Panc1 (cell line): Measurements from ENCODE around the gene FPGS. TPM values are rescaled to one million over a fixed set of nuclear protein-coding genes. Genes with fewer than 3 reads are reported as not detected.

Experiments
- ATAC-seq: fragments of 200-7000 bp; cut with Tn5 transposase; 2 replicates; pipeline ENCODE4 v1.9.1; 2020; ENCODE audit warnings: mild to moderate bottlenecking, moderate library complexity
- BruUV-seq: library from RNA; stranded (reverse); fragments of 400-500 nt; replicated peaks from 2 replicates; lab custom pipeline; 2021; lab: Mats Ljungman, UMichigan
- CTCF ChIA-PET: fragments of 300-600 bp; sonication (Branson Sonifier 250); formaldehyde crosslinking; loops from one replicate; lab custom pipeline; 2022; ENCODE audit warnings: antibody characterized with exemption; lab: Charles Lee
- POLR2A ChIA-PET: fragments of 300-600 bp; sonication (Branson Sonifier 250); formaldehyde crosslinking; loops from one replicate; lab custom pipeline; 2022; ENCODE audit warnings: antibody characterized with exemption; lab: Charles Lee
- DNase-seq: peaks from one replicate; pipeline ENCODE4 v3.0.0-alpha.2; 2010; ENCODE audit warnings: low read depth, low spot score
- H3K27ac ChIP-seq: 2 replicates; pipeline ENCODE4 v1.5.1; 2011; ENCODE audit warnings: mild to moderate bottlenecking, low read length, inconsistent platforms
- H3K27me3 ChIP-seq: fragments of 200-500 bp; sonication (Bioruptor generic); 2 replicates; pipeline ENCODE4 v1.6.0; 2014; ENCODE audit warnings: low read length, inconsistent platforms; ENCODE audit not compliant: control insufficient read depth, insufficient read depth
- H3K36me3 ChIP-seq: fragments of 200-500 bp; sonication (Bioruptor generic); 2 replicates; pipeline ENCODE4 v1.5.1; 2014; ENCODE audit warnings: inconsistent platforms, mild to moderate bottlenecking, low read length, moderate library complexity; ENCODE audit not compliant: control insufficient read depth, insufficient read depth
- H3K4me1 ChIP-seq: 2 replicates; pipeline ENCODE4 v1.5.1; 2011; ENCODE audit warnings: inconsistent platforms, mild to moderate bottlenecking, low read length, moderate library complexity; ENCODE audit not compliant: control insufficient read depth, insufficient read depth
- H3K4me3 ChIP-seq, 2 experiments: 2 replicates each; pipeline ENCODE4 v1.5.1; 2011 to 2012; ENCODE audit warnings: low read depth in 2 of 2, low read length in 2 of 2, mild to moderate bottlenecking in 2 of 2, inconsistent platforms in 1 of 2, moderate library complexity in 1 of 2
- H3K9me3 ChIP-seq: fragments of 200-500 bp; sonication (Bioruptor generic); 2 replicates; pipeline ENCODE4 v1.5.1; 2014; ENCODE audit warnings: low read depth, mild to moderate bottlenecking, inconsistent platforms, low read length, moderate library complexity; ENCODE audit not compliant: control insufficient read depth, insufficient read depth
- POLR2AphosphoS5 ChIP-seq: IDR thresholded peaks from 2 replicates; pipeline ENCODE4 v1.6.1; 2012; ENCODE audit warnings: mild to moderate bottlenecking, low read depth, low read length, moderate library complexity
- SIN3A ChIP-seq: IDR thresholded peaks from 2 replicates; pipeline ENCODE4 v1.6.1; 2012; ENCODE audit warnings: low read depth, mild to moderate bottlenecking, low read length, moderate library complexity, borderline replicate concordance; ENCODE audit not compliant: insufficient read depth
- TCF7L2 ChIP-seq: IDR thresholded peaks from 2 replicates; pipeline ENCODE4 v1.6.1; 2011; ENCODE audit warnings: mild to moderate bottlenecking, low read depth, low read length, inconsistent platforms
- in situ Hi-C: cut with HindIII; loops from 2 replicates; pipeline ENCODE4 v1.10.0; 2016; ENCODE audit warnings: low sequenced_read_pairs, low pct_unique_long_range_greater_than_20kb
- intact Hi-C: fragments of 100-400 bp; cut with micrococcal nuclease; formaldehyde crosslinking; loops from one replicate; pipeline ENCODE4 v1.10.0; 2022; ENCODE audit not compliant: unreplicated experiment
- total RNA-seq: library from RNA; stranded (reverse); gene quantifications from one replicate; pipeline ENCODE4 v1.2.1, GENCODE V29; 2021; ENCODE audit not compliant: unreplicated experiment
- TF ChIP-seq, protein P1 (sequence below): fragments of 450-650 bp; IDR thresholded peaks from 2 replicates; pipeline ENCODE4 v1.5.1; 2017; ENCODE audit warnings: mild to moderate bottlenecking
- TF ChIP-seq, protein P2 (sequence below), 2 experiments: IDR thresholded peaks; 2 replicates each; pipeline ENCODE4 v1.6.1; 2011 to 2012; ENCODE audit warnings: low read depth in 2 of 2, control low read depth in 1 of 2, low read length in 1 of 2, mild to moderate bottlenecking in 1 of 2, moderate library complexity in 1 of 2; ENCODE audit not compliant: insufficient read depth in 1 of 2

Gene FPGS
- total RNA-seq, 1 experiment from 2014 or later = 56.5 TPM

DNA sequence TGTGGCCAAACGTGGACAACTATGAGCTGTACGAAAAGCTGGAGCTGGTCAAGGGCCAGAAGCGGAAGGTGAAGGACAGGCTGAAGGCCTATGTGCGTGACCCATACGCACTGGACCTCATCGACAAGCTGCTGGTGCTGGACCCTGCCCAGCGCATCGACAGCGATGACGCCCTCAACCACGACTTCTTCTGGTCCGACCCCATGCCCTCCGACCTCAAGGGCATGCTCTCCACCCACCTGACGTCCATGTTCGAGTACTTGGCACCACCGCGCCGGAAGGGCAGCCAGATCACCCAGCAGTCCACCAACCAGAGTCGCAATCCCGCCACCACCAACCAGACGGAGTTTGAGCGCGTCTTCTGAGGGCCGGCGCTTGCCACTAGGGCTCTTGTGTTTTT lies 13.5 kb upstream of the FPGS start:
- intact Hi-C loops = no loop called here
- peaks cover 21% of the 10 kb centered on the region for H3K36me3 ChIP-seq

GRCh38 chr9:127790094-127790855 lies 12.4 kb upstream of the FPGS start:
- Histone ChIP-seq H3K4me1 (peaks cover 8% of the 10 kb centered on the region), H3K36me3 (peaks cover 21% of the 10 kb centered on the region), H3K27ac (no peak overlapping the region), H3K27me3 (no peaks in the 10 kb centered on the region), H3K4me3 (no peak overlapping the region), H3K9me3 (no peaks in the 10 kb centered on the region)
- in situ Hi-C loops (no loop called here), intact Hi-C loops (no loop called here)
- ChIA-PET POLR2A (interaction anchor here (0.7 kb wide), 1 partner anchor 19 kb away, joined by 5 read pairs; no protein-coding TSS in a partner anchor), CTCF (no interaction called here)
- no peak for ATAC-seq
- BruUV-seq = no TSS peak
- DNase-seq = no peak
- no peak for TF ChIP-seq POLR2AphosphoS5

More for the DNA sequence above, 13.5 kb upstream of the FPGS start:
- Histone ChIP-seq H3K9me3 (no peaks in the 10 kb centered on the region), H3K27me3 (no peaks in the 10 kb centered on the region), H3K27ac (no peak overlapping the region), H3K4me3 (no peak overlapping the region), H3K4me1 (peaks cover 8% of the 10 kb centered on the region)
- in situ Hi-C loops = no loop called here
- BruUV-seq = no TSS peak
- POLR2A ChIA-PET = no interaction called here
- DNase-seq (no peak), ATAC-seq (no peak)
- CTCF ChIA-PET = no interaction called here
- TF ChIP-seq POLR2AphosphoS5 (no peak), TCF7L2 (no peak), SIN3A (no peak)
- TF ChIP-seq, protein P1, sequence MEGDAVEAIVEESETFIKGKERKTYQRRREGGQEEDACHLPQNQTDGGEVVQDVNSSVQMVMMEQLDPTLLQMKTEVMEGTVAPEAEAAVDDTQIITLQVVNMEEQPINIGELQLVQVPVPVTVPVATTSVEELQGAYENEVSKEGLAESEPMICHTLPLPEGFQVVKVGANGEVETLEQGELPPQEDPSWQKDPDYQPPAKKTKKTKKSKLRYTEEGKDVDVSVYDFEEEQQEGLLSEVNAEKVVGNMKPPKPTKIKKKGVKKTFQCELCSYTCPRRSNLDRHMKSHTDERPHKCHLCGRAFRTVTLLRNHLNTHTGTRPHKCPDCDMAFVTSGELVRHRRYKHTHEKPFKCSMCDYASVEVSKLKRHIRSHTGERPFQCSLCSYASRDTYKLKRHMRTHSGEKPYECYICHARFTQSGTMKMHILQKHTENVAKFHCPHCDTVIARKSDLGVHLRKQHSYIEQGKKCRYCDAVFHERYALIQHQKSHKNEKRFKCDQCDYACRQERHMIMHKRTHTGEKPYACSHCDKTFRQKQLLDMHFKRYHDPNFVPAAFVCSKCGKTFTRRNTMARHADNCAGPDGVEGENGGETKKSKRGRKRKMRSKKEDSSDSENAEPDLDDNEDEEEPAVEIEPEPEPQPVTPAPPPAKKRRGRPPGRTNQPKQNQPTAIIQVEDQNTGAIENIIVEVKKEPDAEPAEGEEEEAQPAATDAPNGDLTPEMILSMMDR = no peak
- TF ChIP-seq, protein P2, sequence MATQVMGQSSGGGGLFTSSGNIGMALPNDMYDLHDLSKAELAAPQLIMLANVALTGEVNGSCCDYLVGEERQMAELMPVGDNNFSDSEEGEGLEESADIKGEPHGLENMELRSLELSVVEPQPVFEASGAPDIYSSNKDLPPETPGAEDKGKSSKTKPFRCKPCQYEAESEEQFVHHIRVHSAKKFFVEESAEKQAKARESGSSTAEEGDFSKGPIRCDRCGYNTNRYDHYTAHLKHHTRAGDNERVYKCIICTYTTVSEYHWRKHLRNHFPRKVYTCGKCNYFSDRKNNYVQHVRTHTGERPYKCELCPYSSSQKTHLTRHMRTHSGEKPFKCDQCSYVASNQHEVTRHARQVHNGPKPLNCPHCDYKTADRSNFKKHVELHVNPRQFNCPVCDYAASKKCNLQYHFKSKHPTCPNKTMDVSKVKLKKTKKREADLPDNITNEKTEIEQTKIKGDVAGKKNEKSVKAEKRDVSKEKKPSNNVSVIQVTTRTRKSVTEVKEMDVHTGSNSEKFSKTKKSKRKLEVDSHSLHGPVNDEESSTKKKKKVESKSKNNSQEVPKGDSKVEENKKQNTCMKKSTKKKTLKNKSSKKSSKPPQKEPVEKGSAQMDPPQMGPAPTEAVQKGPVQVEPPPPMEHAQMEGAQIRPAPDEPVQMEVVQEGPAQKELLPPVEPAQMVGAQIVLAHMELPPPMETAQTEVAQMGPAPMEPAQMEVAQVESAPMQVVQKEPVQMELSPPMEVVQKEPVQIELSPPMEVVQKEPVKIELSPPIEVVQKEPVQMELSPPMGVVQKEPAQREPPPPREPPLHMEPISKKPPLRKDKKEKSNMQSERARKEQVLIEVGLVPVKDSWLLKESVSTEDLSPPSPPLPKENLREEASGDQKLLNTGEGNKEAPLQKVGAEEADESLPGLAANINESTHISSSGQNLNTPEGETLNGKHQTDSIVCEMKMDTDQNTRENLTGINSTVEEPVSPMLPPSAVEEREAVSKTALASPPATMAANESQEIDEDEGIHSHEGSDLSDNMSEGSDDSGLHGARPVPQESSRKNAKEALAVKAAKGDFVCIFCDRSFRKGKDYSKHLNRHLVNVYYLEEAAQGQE (IDR thresholded peaks at IDR 0.05; ENCODE audit: insufficient read depth in 1 of 2, low read depth in 2 of 2, low read length in 1 of 2) = no peak

GRCh38 chr9:127791085-127791484 lies 11.6 kb upstream of the FPGS start:
- ChIA-PET POLR2A (interaction anchor here (0.7 kb wide), 1 partner anchor 20 kb away, joined by 5 read pairs; no protein-coding TSS in a partner anchor), CTCF (no interaction called here)
- TF ChIP-seq POLR2AphosphoS5 = no peak
- TF ChIP-seq TCF7L2 = no peak
- TF ChIP-seq, protein P1 = no peak
- no peak for TF ChIP-seq SIN3A
- TF ChIP-seq, protein P2 (IDR thresholded peaks at IDR 0.05; ENCODE audit: insufficient read depth in 1 of 2, low read depth in 2 of 2, low read length in 1 of 2) = no peak
- in situ Hi-C loops (no loop called here), intact Hi-C loops (no loop called here)
- no TSS peak for BruUV-seq
- Histone ChIP-seq H3K36me3 (peaks cover 21% of the 10 kb centered on the region), H3K4me1 (peaks cover 8% of the 10 kb centered on the region), H3K27me3 (no peaks in the 10 kb centered on the region), H3K9me3 (no peaks in the 10 kb centered on the region), H3K4me3 (no peak overlapping the region), H3K27ac (no peak overlapping the region)
- DNase-seq (no peak), ATAC-seq (no peak)
